Activated T-helper 2 cell treated with anti-CD3 and anti-CD28 coated beads, Interferon-gamma antibody, Interleukin-2, Interleukin-4, amounts not matched to agents 10 μg/mL and 5 μg/mL and 100 μg/mL, durations not matched to agents 14 hours and 24 hours and 36 hours (primary cell): Measurements from ENCODE around the gene SAMD4A. TPM values are rescaled to one million over a fixed set of nuclear protein-coding genes. Genes with fewer than 3 reads are reported as not detected.

Source experiments
- DNase-seq: peaks from one replicate; pipeline ENCODE4 v3.0.0; 2021; ENCODE audit warnings: low spot score
- H3K27ac Mint-ChIP-seq: one replicate; pipeline ENCODE4 v1.8.0; 2021; ENCODE audit warnings: mixed read lengths
- H3K27me3 Mint-ChIP-seq: one replicate; pipeline ENCODE4 v1.8.0; 2021; ENCODE audit warnings: low read depth, mixed read lengths
- H3K36me3 Mint-ChIP-seq: one replicate; pipeline ENCODE4 v1.8.0; 2021; ENCODE audit warnings: low read depth, mixed read lengths
- H3K4me1 Mint-ChIP-seq: one replicate; pipeline ENCODE4 v1.8.0; 2021; ENCODE audit warnings: low read depth, mixed read lengths
- H3K4me3 Mint-ChIP-seq: one replicate; pipeline ENCODE4 v1.8.0; 2021; ENCODE audit warnings: low read depth, mild to moderate bottlenecking, moderate library complexity, mixed read lengths
- H3K9me3 Mint-ChIP-seq: one replicate; pipeline ENCODE4 v1.8.0; 2021; ENCODE audit warnings: mixed read lengths
- intact Hi-C: fragments of 100-400 bp; cut with micrococcal nuclease; formaldehyde crosslinking; loops from one replicate; pipeline ENCODE4 v1.15.1; 2023
- total RNA-seq: library from RNA; stranded (reverse); gene quantifications from 2 replicates; pipeline ENCODE4 v1.2.3, GENCODE V29; 2022

SAMD4A gene
- total RNA-seq, 1 donor from 2014 or later = 4.3 TPM

DNA sequence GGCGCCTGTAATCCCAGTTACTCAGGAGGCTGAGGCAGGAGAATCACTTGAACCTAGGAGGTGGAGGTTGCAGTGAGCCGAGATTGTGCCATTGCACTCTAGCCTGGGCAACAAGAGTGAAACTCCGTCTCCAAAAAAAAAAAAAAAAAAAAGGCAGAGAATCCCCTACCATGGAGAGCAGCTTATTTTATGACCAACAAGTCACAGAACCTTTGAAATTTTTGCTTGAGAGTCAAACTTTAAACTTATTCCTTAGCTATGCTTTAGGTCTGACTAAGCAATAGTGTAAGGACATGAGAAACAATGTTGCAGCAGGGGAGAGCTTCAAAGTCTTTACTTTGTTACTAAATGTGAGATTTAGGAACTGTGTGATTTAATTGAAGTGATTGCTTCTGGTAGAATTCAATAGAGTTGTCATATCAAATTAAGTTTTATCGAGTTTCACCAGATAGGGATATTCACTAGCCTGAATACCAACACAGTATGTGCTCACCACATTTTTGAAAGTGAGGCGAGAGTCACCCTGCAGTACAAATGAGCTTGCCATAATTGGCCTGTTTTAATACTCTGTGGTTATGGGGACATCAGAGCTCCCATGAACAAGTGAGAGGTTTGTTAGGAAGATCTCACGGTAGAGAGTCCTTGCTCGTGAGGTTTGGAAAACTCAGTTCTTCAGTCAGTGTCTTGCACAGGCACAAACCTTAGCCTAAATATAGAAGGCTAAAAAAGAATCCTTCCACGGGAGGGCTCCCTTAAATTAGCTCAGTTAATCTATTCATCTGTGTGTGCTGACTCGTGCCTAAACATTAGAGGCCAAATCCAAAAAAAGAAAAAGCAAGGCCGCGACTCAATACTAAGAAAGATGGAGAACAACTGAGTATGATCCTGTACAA, 108.6 kb downstream of the SAMD4A start:
- DNase-seq = no peak
- no peak overlapping the region for H3K4me3 Mint-ChIP-seq
- H3K27me3 Mint-ChIP-seq = peaks cover 37% of the 10 kb centered on the region

DNA sequence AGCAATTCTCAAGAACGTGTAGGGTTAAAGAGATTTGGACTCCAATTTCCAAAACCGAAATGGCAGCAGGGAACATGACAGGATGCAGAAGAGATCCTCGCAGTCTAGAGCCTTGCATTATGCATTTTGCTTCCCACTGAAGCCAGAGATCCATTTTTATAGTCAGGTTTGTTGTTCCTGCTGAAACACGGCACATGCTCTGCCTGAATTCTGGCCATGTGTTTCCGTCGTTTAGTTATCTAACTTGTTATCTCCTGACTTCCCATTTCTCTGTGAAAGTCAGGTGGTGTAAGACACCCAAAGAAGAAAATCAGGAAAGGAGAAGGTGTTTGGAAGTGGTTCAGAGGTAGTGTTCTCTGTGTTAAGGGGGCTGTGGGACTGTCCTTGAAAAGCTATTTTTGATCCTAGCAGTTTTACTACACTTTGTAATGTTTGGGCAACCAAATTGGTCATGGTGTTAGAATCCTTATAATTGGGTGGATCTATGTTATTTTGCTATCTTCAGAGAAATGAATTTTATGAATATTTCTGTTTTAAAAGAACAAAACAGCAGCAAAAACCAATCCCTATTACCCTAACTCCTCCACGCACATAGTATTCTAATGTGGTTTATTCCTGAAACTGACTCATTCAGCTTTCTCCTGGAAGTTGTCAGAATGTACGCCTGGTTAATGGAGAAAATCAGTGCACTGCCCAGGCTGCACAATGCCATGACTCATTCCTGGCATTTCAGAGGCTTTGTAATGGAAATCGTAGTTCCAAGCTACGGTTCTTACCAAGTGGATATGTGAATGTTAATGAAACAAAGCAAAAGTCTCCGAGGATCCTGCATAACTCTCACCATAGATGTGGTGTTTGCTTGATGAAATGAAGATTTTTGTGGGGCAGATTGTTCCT, 110.1 kb downstream of the SAMD4A start:
- no peak for DNase-seq
- Mint-ChIP-seq H3K9me3 (no peaks in the 10 kb centered on the region), H3K27me3 (peaks cover 36% of the 10 kb centered on the region), H3K27ac (no peak overlapping the region), H3K36me3 (no peaks in the 10 kb centered on the region), H3K4me1 (peaks cover 27% of the 10 kb centered on the region), H3K4me3 (no peak overlapping the region)
- intact Hi-C loops = loop anchor here (10.0 kb wide), 1 partner anchor 52 kb away; no protein-coding TSS in a partner anchor

More for the DNA sequence above, 108.6 kb downstream of the SAMD4A start:
- no peaks in the 10 kb centered on the region for H3K9me3 Mint-ChIP-seq
- H3K27ac Mint-ChIP-seq = no peak overlapping the region
- intact Hi-C loops = loop anchor here (10.0 kb wide), 1 partner anchor 51 kb away; no protein-coding TSS in a partner anchor
- peaks cover 3% of the 10 kb centered on the region for H3K36me3 Mint-ChIP-seq
- peaks cover 40% of the 10 kb centered on the region for H3K4me1 Mint-ChIP-seq

DNA sequence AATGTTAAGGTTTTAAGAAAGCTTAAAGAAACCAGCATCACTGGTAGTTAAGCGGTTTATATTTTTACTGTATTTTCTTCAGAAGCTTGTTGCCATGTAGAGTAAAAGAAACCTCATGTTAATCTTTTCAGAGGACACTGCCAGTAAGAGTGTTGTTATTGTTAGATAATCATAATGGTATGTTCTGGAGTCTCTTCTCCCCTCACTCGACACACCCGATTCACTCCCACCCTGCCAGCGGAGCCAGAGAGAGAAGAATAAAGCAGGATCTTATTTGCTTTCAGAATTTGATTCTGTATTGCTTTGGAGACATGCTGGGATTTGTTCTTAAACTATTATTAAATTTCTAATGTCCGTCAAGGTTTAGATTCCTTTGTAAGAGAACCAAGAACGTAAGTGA, 113.7 kb downstream of the SAMD4A start:
- Mint-ChIP-seq H3K27me3 (peaks cover 45% of the 10 kb centered on the region), H3K27ac (no peak overlapping the region), H3K9me3 (no peaks in the 10 kb centered on the region), H3K4me1 (peaks cover 13% of the 10 kb centered on the region), H3K4me3 (no peak overlapping the region), H3K36me3 (no peaks in the 10 kb centered on the region)
- intact Hi-C loops = no loop called here
- no peak for DNase-seq

DNA sequence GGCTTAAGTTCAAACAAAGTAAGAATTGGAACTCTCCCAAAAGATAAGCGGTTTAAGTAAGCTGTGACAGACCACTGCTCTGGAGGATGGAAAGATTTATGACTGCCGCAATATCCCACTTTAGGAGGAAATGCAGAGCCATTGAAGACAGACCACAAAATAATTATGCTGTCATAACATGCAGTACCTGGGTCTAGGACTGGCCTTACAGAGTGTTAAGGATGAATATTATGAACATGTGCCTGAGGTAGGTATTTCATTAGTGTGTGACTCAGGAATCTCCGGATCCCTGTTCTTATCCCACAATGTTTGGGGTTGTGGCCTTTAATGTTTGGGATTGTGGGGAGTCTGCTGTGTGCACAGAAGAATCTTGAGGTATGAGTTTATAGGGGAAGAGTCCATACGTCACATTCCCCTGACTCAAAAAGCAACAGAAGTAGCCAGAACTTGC, 114.9 kb downstream of the SAMD4A start:
- Mint-ChIP-seq H3K9me3 (no peaks in the 10 kb centered on the region), H3K4me3 (no peak overlapping the region), H3K4me1 (peaks cover 16% of the 10 kb centered on the region), H3K27me3 (peaks cover 41% of the 10 kb centered on the region), H3K27ac (no peak overlapping the region), H3K36me3 (no peaks in the 10 kb centered on the region)
- no peak for DNase-seq
- intact Hi-C loops = no loop called here

DNA sequence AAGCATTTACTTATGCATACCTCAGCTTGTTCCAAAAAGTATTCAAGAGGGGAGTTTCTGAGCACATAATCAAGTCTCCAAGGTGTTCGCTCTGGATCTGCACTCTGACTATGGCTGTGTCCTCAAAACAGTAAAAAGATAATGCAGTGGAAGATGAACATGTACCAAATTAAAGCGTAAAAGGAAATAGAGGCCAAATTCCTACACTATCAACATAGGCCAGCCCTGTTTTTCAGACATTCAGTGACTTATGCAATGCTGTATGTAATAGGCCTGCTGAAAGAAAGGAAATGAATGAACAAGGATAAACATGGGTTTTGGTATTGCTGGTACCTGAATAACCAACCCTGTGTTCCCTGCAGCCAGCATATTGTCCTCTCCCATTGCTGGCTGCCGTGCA, 115.7 kb downstream of the SAMD4A start:
- H3K27me3 Mint-ChIP-seq = peaks cover 45% of the 10 kb centered on the region
- no peak overlapping the region for H3K4me3 Mint-ChIP-seq
- intact Hi-C loops = no loop called here
- no peak overlapping the region for H3K27ac Mint-ChIP-seq
- H3K4me1 Mint-ChIP-seq = peaks cover 14% of the 10 kb centered on the region
- DNase-seq = no peak
- no peaks in the 10 kb centered on the region for H3K36me3 Mint-ChIP-seq
- no peaks in the 10 kb centered on the region for H3K9me3 Mint-ChIP-seq

DNA sequence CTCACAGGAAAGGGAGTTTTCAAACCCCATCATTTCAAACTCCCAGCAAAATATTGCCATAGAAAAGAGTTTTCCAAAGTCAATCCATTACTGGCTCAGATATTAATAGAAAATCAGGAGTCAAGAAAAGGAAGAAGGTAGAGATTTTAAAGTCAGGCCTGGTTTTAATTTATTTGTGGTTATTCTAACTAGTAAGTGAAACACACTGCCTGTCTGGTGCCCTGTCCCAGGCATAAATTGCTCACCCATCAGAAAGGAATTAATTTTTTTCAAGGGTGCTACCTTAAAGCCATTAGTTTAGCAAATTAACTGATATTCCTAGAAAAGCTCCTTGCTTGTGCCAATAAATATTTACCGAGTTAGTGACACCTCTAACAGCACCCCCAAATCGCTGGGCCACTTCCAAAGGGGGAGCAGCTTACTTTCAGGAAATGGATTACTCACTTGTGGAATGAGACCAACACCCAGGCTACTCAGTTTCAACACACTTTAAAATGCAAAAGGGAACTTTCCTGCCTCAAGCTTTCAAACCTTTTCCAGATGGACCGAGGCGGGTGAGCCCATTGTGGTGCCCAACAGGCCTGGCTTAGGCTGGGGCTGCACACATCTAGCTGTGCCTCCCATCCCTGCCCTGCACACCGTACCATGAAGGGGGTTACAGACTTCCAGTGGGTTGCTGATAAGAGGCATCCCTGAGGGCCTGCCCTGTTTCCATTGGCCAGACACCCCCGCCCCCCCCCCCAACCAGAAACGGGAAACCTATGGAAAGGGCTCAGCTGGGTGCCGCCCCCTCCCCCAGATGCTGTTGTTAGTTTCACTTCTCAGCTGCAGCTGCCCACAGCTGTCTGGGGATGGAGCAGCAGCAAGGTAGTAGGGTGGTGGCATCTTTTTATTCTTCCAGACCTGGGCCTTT, 117.2 kb downstream of the SAMD4A start:
- Mint-ChIP-seq H3K4me1 (peaks cover 22% of the 10 kb centered on the region), H3K4me3 (no peak overlapping the region), H3K36me3 (no peaks in the 10 kb centered on the region), H3K27me3 (peaks cover 38% of the 10 kb centered on the region), H3K27ac (no peak overlapping the region), H3K9me3 (no peaks in the 10 kb centered on the region)
- intact Hi-C loops = no loop called here
- DNase-seq = no peak

DNA sequence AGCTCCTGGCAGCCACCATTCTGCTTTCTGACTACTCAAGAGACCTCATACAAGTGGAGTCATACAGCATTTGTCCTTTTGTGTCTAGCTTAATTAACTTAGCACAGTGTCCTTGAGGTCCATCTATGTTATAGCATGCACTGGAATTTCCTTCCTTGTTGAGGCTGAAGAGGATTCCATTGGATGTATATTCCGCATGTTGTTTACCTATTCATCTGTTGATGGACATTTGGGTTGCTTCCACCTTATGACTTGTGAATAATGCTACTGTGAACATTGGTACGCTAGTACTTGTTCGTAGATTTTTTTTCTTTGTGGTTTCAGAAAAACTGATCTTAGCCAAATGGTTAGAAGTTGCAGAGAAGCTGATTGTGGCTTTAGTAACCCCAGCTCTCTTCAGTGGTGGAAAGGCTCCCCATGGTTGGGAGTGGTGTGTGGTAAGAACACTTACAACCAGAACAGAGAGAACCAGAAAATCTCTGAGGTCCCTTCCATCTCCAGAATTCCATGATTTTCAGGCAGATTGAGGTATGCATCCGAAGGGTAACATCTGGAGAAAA, 118.4 kb downstream of the SAMD4A start:
- H3K4me3 Mint-ChIP-seq = no peak overlapping the region

DNA sequence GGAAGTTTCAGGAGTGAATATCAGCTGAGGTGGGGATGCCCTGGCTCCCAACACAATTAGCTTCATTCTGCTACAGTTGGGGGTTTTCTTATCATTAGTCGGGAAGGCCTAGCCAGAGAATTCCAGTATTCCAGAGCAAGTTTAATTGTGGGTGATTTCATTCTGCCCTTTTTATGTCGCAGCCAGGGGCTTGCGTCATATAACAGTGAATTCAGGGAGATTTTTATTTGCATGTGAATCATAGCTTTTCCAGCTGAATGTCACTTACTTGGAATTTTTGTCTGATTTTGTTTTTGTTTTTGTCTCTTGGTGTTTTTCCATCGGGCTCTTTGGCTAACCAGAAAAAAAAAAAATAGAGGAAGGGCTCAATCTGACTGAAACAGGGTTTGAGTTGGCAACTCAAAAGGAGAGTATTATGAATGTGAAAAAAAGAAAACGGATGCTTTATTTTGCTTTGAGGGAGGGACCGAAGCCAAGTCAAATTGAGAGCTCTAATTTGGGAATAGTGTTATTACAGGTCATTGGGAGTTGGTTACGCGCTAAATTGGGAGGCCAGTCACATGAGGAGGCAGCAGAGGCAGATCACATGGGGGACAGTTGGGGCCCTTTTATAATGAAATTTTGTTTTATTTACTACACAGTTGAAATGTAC, 119.4 kb downstream of the SAMD4A start:
- Mint-ChIP-seq H3K27me3 (peaks cover 27% of the 10 kb centered on the region), H3K9me3 (no peaks in the 10 kb centered on the region), H3K27ac (no peak overlapping the region), H3K4me1 (peaks cover 27% of the 10 kb centered on the region), H3K36me3 (no peaks in the 10 kb centered on the region), H3K4me3 (no peak overlapping the region)
- no peak for DNase-seq
- intact Hi-C loops = loop anchor here (5.0 kb wide), 1 partner anchor 46 kb away; no protein-coding TSS in a partner anchor

More for the DNA sequence above, 118.4 kb downstream of the SAMD4A start:
- Mint-ChIP-seq H3K27me3 (peaks cover 31% of the 10 kb centered on the region), H3K27ac (no peak overlapping the region), H3K9me3 (no peaks in the 10 kb centered on the region), H3K36me3 (no peaks in the 10 kb centered on the region), H3K4me1 (peaks cover 27% of the 10 kb centered on the region)
- intact Hi-C loops = loop anchor here (5.0 kb wide), 1 partner anchor 47 kb away; no protein-coding TSS in a partner anchor
- DNase-seq = no peak

DNA sequence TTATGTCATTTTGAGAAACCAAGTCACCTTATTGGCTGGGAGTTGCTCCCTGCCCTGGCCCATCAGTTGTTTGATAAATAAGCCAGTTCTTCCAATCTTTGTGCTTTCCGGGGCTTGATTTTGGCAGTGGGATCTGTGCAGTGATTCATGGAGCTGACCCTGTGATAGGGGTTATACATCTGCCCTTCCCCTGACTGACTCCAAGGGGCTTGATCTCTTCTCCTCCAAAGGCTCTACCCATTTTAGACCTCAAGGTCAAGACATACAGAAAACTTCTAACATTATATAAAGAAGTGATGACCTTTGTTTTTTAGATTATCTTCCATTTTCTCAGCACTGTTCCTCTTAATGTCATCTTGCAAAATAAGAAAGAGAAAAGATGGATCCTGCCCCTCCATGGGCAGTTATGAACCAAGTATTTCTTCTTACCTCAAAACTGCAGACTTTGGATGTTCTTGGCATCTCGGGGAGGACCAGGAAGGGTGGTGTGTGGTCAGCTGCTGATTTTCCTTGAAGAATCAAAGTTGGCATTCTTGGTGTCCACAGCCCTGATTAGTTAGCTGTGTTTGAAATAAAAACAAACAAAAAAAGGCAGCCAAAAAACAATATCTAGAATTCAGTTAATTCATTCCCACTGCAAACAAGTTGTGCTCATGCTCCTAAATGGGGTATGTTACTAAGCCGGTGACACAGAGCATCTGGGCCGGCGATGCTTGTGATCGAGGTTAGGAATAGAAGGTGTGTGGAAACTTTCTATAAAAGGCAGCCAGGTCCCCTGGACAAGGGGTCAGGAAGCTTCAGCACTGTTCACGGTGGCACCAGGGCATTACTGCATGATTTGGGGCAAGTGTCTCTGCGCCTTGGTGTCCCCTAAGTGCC, 120.2 kb downstream of the SAMD4A start:
- Mint-ChIP-seq H3K27me3 (peaks cover 27% of the 10 kb centered on the region), H3K4me1 (peaks cover 28% of the 10 kb centered on the region), H3K9me3 (no peaks in the 10 kb centered on the region), H3K27ac (no peak overlapping the region), H3K36me3 (no peaks in the 10 kb centered on the region), H3K4me3 (no peak overlapping the region)
- DNase-seq = no peak
- intact Hi-C loops = loop anchor here (5.0 kb wide), 1 partner anchor 45 kb away; no protein-coding TSS in a partner anchor

DNA sequence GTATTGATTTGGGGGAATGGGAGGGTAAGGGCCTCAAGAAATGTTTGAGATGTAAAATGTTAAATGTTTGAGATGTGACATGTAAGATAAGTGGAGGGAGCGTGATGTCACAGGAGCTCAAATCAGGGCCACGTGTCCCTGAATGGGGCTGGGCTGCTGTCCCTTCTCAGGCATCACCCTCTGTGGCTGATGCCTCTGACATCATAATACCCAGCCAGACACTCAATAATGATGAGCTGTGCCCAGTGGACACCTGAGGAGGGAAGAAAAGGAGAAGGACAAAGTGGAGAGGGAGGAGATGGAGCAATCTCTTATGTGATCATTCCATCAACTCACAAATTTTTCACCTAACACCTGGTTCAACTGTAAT, 120.8 kb downstream of the SAMD4A start:
- H3K4me1 Mint-ChIP-seq = peaks cover 28% of the 10 kb centered on the region
- peaks cover 26% of the 10 kb centered on the region for H3K27me3 Mint-ChIP-seq
- no peak overlapping the region for H3K4me3 Mint-ChIP-seq
- intact Hi-C loops = loop anchor here (5.0 kb wide), 1 partner anchor 45 kb away; no protein-coding TSS in a partner anchor
- H3K9me3 Mint-ChIP-seq = no peaks in the 10 kb centered on the region
- no peak overlapping the region for H3K27ac Mint-ChIP-seq
- no peaks in the 10 kb centered on the region for H3K36me3 Mint-ChIP-seq
- DNase-seq = no peak

DNA sequence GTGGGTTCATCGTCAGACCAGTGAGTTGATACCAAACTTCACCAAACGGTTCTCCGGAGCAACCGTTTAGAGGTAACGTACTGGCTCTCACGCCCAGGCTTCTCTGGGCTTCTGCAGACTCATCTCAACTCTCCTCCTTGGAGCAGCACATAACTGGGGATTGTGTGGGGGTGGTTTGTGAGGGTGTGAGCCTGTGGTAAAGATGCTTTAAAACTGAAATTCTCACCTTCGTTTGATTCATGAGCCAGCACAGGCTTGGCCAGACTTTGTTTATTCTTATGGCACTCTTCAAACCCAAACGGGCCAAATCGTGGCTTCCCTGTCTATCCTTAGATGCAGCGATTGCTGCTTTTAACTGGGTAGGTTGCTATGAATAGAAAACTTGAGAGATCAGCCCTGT, 121.3 kb downstream of the SAMD4A start:
- no peaks in the 10 kb centered on the region for H3K36me3 Mint-ChIP-seq
- H3K4me3 Mint-ChIP-seq = no peak overlapping the region
- H3K27ac Mint-ChIP-seq = no peak overlapping the region
- no peak for DNase-seq
- H3K4me1 Mint-ChIP-seq = peaks cover 28% of the 10 kb centered on the region
- no peaks in the 10 kb centered on the region for H3K9me3 Mint-ChIP-seq
- H3K27me3 Mint-ChIP-seq = peaks cover 23% of the 10 kb centered on the region
- intact Hi-C loops = loop anchor here (5.0 kb wide), 1 partner anchor 44 kb away; no protein-coding TSS in a partner anchor
